Adipose tissue (tissue), 3 donors: ENCODE measurements around the gene BET1. TPM values are rescaled to one million over a fixed set of nuclear protein-coding genes. Genes with fewer than 3 reads are reported as not detected.
"Not testable (repeated sequence)": the region's sequence is repeated elsewhere in the genome, so short reads cannot be mapped to it uniquely, and the experiment has no call there.

ENCODE experiments used
- H3K27ac ChIP-seq: one replicate; pipeline ENCODE4 v1.5.1; 2013; ENCODE audit warnings: low read depth, low read length
- WGBS, 3 donors: extraction: QIAGEN DNeasy Blood & Tissue Kit; methylation state at CpG; one replicate each; pipeline ENCODE4 v1.1.7; 2013; 5-methylcytosine and 5-hydroxymethylcytosine counted together
- polyA plus RNA-seq, 3 donors: library from polyadenylated mRNA; stranded (reverse); fragments of 200-250 nt; gene quantifications; one replicate each; pipeline ENCODE4 v1.2.3, GENCODE V29; 2013
- donor health status: healthy with polysubstance abuse.
- donor health status: Bipolar disorder and iron deficiency.
- donor health status: healthy.

The BET1 gene
- polyA plus RNA-seq: 10 to 100 TPM; 14.4 to 43.7 (median 18.8) TPM

- peak within 1 kb of the TSS; percentile 79 for H3K27ac ChIP-seq
- 0 to 1% (median 0%) methylated on average over 47 of the region's 47 CpGs for WGBS, 3 donors
These were observed at the start of gene BET1 for GRCh38 chr7:94004024-94004951. Gene BET1, minus strand, starts transcription at chr7:94004355. Its CDS starts 139 bp downstream, at chr7:94004216.

- 30 to 71% (median 60%) methylated on average over 2 of the region's 2 CpGs for WGBS, 3 donors
- H3K27ac ChIP-seq: no peak overlapping the region
These were observed 49.4 kb upstream of the BET1 start for GRCh38 chr7:94053532-94053931.

GRCh38 chr7:94052398-94053180 lies 48.4 kb upstream of the BET1 start:
- 47 to 69% (median 62%) methylated on average over 5 of the region's 5 CpGs for WGBS, 3 donors
- H3K27ac ChIP-seq: no peak overlapping the region

- H3K27ac ChIP-seq: no peak overlapping the region
- 50 to 78% (median 55%) methylated on average over 4 of the region's 4 CpGs for WGBS, 3 donors
These were observed 45.9 kb upstream of the BET1 start for GRCh38 chr7:94050046-94050445.

- 48 to 51% (median 49%) methylated on average over 5 of the region's 5 CpGs for WGBS, 3 donors
- no peak overlapping the region for H3K27ac ChIP-seq
These were observed 45.5 kb upstream of the BET1 start for GRCh38 chr7:94049615-94050014.

- WGBS, 3 donors: 84 to 97% (median 88%) methylated on average over 2 of the region's 2 CpGs
- no peak overlapping the region for H3K27ac ChIP-seq
These were observed 44.6 kb upstream of the BET1 start for GRCh38 chr7:94048755-94049154.

- no peak overlapping the region for H3K27ac ChIP-seq
- 65 to 96% (median 69%) methylated on average over 1 of the region's 1 CpG for WGBS, 3 donors
These were observed 43.8 kb upstream of the BET1 start for GRCh38 chr7:94047956-94048355.

- H3K27ac ChIP-seq: no peak overlapping the region
- 52 to 74% (median 53%) methylated on average over 2 of the region's 2 CpGs for WGBS, 3 donors
These were observed 41.4 kb upstream of the BET1 start for GRCh38 chr7:94045581-94045980.

GRCh38 chr7:94044806-94045205 lies 40.7 kb upstream of the BET1 start:
- no peak overlapping the region for H3K27ac ChIP-seq

- H3K27ac ChIP-seq: no peak overlapping the region
- 48 to 68% (median 63%) methylated on average over 1 of the region's 1 CpG for WGBS, 3 donors
These were observed 39.1 kb upstream of the BET1 start for GRCh38 chr7:94043299-94043698.

- no peak overlapping the region for H3K27ac ChIP-seq
- 62 to 89% (median 85%) methylated on average over 3 of the region's 3 CpGs for WGBS, 3 donors
These were observed 38.2 kb upstream of the BET1 start for GRCh38 chr7:94042381-94042780.

GRCh38 chr7:94041529-94041928 lies 37.4 kb upstream of the BET1 start:
- H3K27ac ChIP-seq: no peak overlapping the region

GRCh38 chr7:94040254-94040653 lies 36.1 kb upstream of the BET1 start:
- no peak overlapping the region for H3K27ac ChIP-seq
- 28 to 43% (median 38%) methylated on average over 2 of the region's 2 CpGs for WGBS, 3 donors

GRCh38 chr7:94039368-94040035 lies 35.3 kb upstream of the BET1 start:
- H3K27ac ChIP-seq: no peak overlapping the region
- 55 to 64% (median 62%) methylated on average over 9 of the region's 9 CpGs for WGBS, 3 donors

- WGBS, 3 donors: 60 to 77% (median 72%) methylated on average over 2 of the region's 2 CpGs
- H3K27ac ChIP-seq: no peak overlapping the region
These were observed 27.7 kb upstream of the BET1 start for GRCh38 chr7:94031865-94032264.

- H3K27ac ChIP-seq: no peak overlapping the region
- 74 to 81% (median 79%) methylated on average over 3 of the region's 3 CpGs for WGBS, 3 donors
These were observed 26.5 kb upstream of the BET1 start for GRCh38 chr7:94030634-94031033.

- 66 to 81% (median 80%) methylated on average over 3 of the region's 3 CpGs for WGBS, 3 donors
- H3K27ac ChIP-seq: no peak overlapping the region
These were observed 25.8 kb upstream of the BET1 start for GRCh38 chr7:94029976-94030375.

GRCh38 chr7:94028768-94029167 lies 24.6 kb upstream of the BET1 start:
- WGBS, 3 donors: 92 to 100% (median 94%) methylated on average over 1 of the region's 1 CpG
- no peak overlapping the region for H3K27ac ChIP-seq

GRCh38 chr7:94026619-94027018 lies 22.5 kb upstream of the BET1 start:
- WGBS, 3 donors: 85 to 98% (median 95%) methylated on average over 2 of the region's 2 CpGs
- H3K27ac ChIP-seq: not testable (repeated sequence)
